ENCODE results near the gene NWD2. TPM values are rescaled to one million over a fixed set of nuclear protein-coding genes. Genes with fewer than 3 reads are reported as not detected.

Gene NWD2
- total RNA-seq, 1 donor from 2014 or later = not detected

DNA sequence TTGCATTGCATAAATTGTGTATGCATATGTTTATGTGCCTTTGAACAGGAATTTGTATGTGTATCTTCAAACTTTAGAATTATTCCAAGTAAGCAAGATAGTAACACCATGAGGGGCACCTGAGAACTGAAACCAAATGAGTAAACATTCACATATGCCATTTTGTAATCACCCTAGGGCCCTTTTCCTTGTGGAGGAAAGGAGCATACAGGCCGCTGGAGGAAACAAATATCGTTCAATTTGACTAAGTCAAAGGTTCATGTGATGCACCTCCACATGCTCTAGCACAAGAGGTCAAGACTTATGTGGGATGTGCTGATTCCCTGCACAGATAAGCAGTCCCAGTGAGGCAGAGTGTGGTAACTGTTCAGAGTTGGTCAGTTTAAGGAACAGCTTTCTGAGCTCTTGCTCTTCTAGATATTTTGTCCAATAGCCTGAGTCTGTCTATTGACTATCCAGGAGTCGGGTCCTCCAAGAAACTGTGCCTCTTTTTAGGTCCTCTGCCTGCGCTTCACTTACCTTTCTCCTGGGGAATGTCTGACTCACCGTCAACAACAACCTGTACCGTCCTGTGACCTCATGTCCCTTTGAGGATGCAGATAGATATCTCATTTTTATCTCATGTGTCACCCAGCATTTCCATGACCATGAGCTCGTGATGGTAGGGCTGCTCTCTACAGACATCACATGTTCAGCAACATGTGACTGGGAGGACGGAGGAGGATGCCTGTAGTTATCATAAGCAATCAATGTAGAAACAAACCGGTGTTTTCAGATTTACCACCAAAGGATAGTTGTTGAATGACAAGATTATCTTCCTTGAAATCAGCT lies 196.9 kb downstream of the NWD2 start:
- H3K4me3 ChIP-seq (ENCODE audit: low read depth, low read length) = no peak overlapping the region
- DNase-seq (ENCODE audit: low read depth) = peak; percentile 80
- TF ChIP-seq CTCF (conservative IDR thresholded peaks at IDR 0.05; ENCODE audit: low read depth, low read length) = no peak

DNA sequence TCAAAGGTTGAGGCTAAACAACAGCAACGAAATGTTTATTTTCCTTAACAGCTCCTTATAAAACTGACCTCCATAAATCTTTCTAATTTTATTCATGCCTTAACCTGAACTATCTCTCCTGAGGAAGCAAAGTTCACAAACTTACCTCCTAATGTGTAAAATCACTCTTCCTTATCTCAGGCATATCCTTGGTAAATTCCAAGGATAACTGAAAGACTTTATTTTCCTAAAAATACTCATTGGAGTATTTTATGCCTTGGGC lies 197.4 kb downstream of the NWD2 start:
- TF ChIP-seq CTCF (conservative IDR thresholded peaks at IDR 0.05; ENCODE audit: low read depth, low read length) = no peak
- no peak for DNase-seq (ENCODE audit: low read depth)
- no peak overlapping the region for H3K4me3 ChIP-seq (ENCODE audit: low read depth, low read length)

GRCh38 chr4:37443137-37443536 lies 198.6 kb downstream of the NWD2 start:
- no peak for DNase-seq (ENCODE audit: low read depth)
- H3K4me3 ChIP-seq (ENCODE audit: low read depth, low read length) = no peak overlapping the region
- TF ChIP-seq CTCF (conservative IDR thresholded peaks at IDR 0.05; ENCODE audit: low read depth, low read length) = no peak

DNA sequence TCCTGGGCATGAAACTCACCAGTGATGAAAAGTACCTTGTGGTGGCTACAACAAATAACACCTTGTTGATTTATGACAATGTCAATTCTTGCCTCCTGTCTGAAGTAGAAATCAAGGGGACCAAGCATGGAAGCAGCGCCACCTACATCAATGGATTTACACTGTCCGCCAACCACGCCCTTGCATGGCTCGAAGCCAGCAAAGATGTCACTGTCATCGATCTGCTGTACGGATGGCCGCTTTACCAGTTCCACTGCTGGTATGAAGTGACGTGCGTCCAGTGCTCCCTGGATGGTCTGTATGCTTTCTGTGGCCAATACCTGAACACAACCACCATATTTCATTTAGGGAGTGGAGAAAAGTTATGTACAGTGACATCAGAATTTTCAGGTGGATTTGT lies 200.5 kb downstream of the NWD2 start:
- no peak overlapping the region for H3K4me3 ChIP-seq (ENCODE audit: low read depth, low read length)
- no peak for DNase-seq (ENCODE audit: low read depth)
- TF ChIP-seq CTCF (conservative IDR thresholded peaks at IDR 0.05; ENCODE audit: low read depth, low read length) = no peak

GRCh38 chr4:37446016-37446415 lies 201.5 kb downstream of the NWD2 start:
- no peak for DNase-seq (ENCODE audit: low read depth)
- no peak for TF ChIP-seq CTCF (conservative IDR thresholded peaks at IDR 0.05; ENCODE audit: low read depth, low read length)
- no peak overlapping the region for H3K4me3 ChIP-seq (ENCODE audit: low read depth, low read length)

DNA sequence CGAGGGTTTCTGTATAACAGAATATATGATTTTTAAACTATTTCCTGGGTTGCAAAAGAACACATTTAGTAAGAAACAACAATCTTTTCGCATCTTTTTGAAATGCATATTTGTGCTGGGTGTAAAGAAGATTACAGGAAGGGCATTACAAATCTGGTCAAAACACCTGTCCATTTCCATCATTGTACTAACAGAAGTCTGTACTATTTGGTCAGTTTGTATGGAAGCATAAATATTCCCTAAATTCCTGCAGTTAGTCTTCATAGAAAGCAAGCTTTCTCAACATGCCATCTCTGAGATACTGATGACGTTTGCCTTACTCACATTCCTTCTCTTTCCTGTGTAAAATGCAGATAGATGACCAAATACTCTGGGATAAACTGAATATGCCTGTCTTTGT lies 203.3 kb downstream of the NWD2 start:
- DNase-seq (ENCODE audit: low read depth) = no peak
- TF ChIP-seq CTCF (conservative IDR thresholded peaks at IDR 0.05; ENCODE audit: low read depth, low read length) = no peak
- H3K4me3 ChIP-seq (ENCODE audit: low read depth, low read length) = no peak overlapping the region

DNA sequence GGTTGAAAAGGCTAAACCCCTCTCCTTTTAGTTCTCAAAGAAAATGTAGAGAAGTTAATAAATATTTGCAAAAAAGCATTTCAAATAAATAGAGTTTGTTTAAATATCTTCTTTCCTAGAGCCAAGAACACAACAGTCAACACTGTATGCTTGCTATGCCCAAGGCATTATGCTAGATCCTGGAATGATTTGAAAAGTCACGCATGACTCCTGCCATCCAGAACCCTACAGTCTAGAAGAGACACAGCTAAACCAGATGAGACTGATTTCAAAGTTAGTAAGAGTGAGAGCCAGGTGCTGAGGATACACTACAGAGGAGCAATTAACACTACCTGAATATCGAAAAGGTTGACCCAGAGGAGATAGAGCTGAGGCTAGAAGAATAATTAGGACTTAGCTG lies 205.8 kb downstream of the NWD2 start:
- no peak for DNase-seq (ENCODE audit: low read depth)
- no peak overlapping the region for H3K4me3 ChIP-seq (ENCODE audit: low read depth, low read length)
- TF ChIP-seq CTCF (conservative IDR thresholded peaks at IDR 0.05; ENCODE audit: low read depth, low read length) = no peak

Data from epithelial cell of proximal tubule (primary cell).